ENCODE data around the gene IKZF2. TPM values are rescaled to one million over a fixed set of nuclear protein-coding genes. Genes with fewer than 3 reads are reported as not detected.
A peak's percentile ranks its signal among the peaks of the same experiment; 100 is the strongest.

Gene IKZF2
- total and polyA plus RNA-seq, 10 of the 15 experiments (the other 5 are each of a cell fraction or from before 2014, with no cell fraction given): 15.2 to 266 (median 87.2) TPM

DNA sequence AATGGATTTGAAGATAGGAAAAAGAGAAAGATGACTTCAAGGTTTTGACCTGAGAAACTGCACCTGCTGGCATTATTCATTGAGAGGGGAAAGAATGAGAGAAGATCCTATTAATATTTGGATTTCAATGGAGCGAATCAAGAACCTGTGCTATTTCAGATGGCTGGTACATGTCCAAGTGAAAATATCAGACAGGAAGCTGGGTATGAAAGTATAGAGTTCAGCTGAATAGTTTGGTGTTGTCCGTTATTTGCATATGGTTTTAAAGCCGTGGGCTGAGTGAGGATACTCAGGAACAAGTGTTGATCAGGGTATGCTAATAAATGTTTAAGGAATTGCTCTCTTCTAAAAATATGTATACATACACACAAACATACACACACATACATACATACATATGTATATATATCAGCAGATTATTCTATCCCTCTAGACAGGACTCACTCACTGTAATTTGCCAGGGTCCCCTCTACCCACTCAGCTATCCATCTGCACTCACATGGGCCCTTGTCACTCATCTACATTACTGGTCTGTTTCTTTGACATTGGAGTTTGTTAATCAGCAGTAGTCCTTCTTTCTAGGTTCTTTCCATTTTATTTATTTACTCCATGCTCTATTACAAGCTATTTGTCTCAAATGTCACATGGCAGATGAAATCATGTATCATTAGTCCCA lies 33.9 kb upstream of the IKZF2 start (continued):
- TF ChIP-seq IKZF1 (conservative IDR thresholded peaks at IDR 0.05) (peak; percentile 37; the same call in 1 of the 2 replicates), SP1 (IDR thresholded peaks at IDR 0.05; ENCODE audit: low read depth, low read length) (no peak), FOXM1 (IDR thresholded peaks at IDR 0.05; ENCODE audit: low read depth, low read length) (peak; percentile 31; the same call in 1 of the 2 replicates), MEF2A (IDR thresholded peaks at IDR 0.05; ENCODE audit: insufficient read depth, low read depth, low read length) (peak; percentile 74), POU2F2 (IDR thresholded peaks at IDR 0.05; ENCODE audit: borderline replicate concordance, low read depth, low read length) (peak; percentile 94), BMI1 (IDR thresholded peaks at IDR 0.05; ENCODE audit: borderline replicate concordance) (no peak), ZZZ3 (IDR thresholded peaks at IDR 0.05; ENCODE audit: control insufficient read depth, insufficient read length, low read depth) (no peak), NBN (IDR thresholded peaks at IDR 0.05) (no peak), RUNX3 (IDR thresholded peaks at IDR 0.05; ENCODE audit: low read length) (peak; percentile 70)
- TF ChIP-seq, protein P1, sequence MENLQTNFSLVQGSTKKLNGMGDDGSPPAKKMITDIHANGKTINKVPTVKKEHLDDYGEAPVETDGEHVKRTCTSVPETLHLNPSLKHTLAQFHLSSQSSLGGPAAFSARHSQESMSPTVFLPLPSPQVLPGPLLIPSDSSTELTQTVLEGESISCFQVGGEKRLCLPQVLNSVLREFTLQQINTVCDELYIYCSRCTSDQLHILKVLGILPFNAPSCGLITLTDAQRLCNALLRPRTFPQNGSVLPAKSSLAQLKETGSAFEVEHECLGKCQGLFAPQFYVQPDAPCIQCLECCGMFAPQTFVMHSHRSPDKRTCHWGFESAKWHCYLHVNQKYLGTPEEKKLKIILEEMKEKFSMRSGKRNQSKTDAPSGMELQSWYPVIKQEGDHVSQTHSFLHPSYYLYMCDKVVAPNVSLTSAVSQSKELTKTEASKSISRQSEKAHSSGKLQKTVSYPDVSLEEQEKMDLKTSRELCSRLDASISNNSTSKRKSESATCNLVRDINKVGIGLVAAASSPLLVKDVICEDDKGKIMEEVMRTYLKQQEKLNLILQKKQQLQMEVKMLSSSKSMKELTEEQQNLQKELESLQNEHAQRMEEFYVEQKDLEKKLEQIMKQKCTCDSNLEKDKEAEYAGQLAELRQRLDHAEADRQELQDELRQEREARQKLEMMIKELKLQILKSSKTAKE (IDR thresholded peaks at IDR 0.05; ENCODE audit: low read depth, poor library complexity, severe bottlenecking): no peak
- TF ChIP-seq, protein P2, sequence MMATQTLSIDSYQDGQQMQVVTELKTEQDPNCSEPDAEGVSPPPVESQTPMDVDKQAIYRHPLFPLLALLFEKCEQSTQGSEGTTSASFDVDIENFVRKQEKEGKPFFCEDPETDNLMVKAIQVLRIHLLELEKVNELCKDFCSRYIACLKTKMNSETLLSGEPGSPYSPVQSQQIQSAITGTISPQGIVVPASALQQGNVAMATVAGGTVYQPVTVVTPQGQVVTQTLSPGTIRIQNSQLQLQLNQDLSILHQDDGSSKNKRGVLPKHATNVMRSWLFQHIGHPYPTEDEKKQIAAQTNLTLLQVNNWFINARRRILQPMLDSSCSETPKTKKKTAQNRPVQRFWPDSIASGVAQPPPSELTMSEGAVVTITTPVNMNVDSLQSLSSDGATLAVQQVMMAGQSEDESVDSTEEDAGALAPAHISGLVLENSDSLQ (IDR thresholded peaks at IDR 0.05): peak; percentile 57; the same call in 1 of the 2 replicates

Measured in GM12878 (cell line).